Hepatocyte (in vitro differentiated cells): ENCODE data around the gene RPL22. TPM values are rescaled to one million over a fixed set of nuclear protein-coding genes. Genes with fewer than 3 reads are reported as not detected.

Experiments used
- DNase-seq: peaks from one replicate; pipeline ENCODE4 v3.0.0-alpha.2; 2016; ENCODE audit warnings: low spot score
- H2AFZ ChIP-seq: fragments of 200-600 bp; sonication (generic); 2 replicates; pipeline ENCODE4 v1.6.0; 2016; ENCODE audit warnings: antibody characterized with exemption, mild to moderate bottlenecking
- H3K27ac ChIP-seq: fragments of 200-600 bp; sonication (generic); 2 replicates; pipeline ENCODE4 v1.5.1; 2016; ENCODE audit warnings: mild to moderate bottlenecking
- H3K27me3 ChIP-seq: fragments of 200-600 bp; sonication (generic); 2 replicates; pipeline ENCODE4 v1.6.1; 2016
- H3K36me3 ChIP-seq: fragments of 200-600 bp; sonication (generic); replicated peaks from 2 replicates; pipeline ENCODE4 v1.5.1; 2016; ENCODE audit warnings: low read depth; ENCODE audit not compliant: insufficient read depth
- H3K4me1 ChIP-seq: fragments of 200-600 bp; sonication (generic); 2 replicates; pipeline ENCODE4 v1.5.1; 2016; ENCODE audit warnings: mild to moderate bottlenecking, moderate library complexity; ENCODE audit not compliant: insufficient read depth
- H3K4me2 ChIP-seq: fragments of 200-600 bp; sonication (generic); 2 replicates; pipeline ENCODE4 v1.6.0; 2016
- H3K4me3 ChIP-seq: fragments of 200-600 bp; sonication (generic); 2 replicates; pipeline ENCODE4 v1.5.1; 2016; ENCODE audit warnings: mild to moderate bottlenecking
- H3K79me2 ChIP-seq: fragments of 200-600 bp; sonication (generic); 2 replicates; pipeline ENCODE4 v1.6.0; 2017; ENCODE audit warnings: mild to moderate bottlenecking
- H3K9me2 ChIP-seq: fragments of 200-600 bp; sonication (generic); replicated peaks from 2 replicates; pipeline ENCODE4 v1.6.0; 2017; ENCODE audit warnings: mild to moderate bottlenecking; ENCODE audit not compliant: insufficient read depth
- H3K9me3 ChIP-seq: fragments of 200-600 bp; sonication (generic); 2 replicates; pipeline ENCODE4 v1.5.1; 2016; ENCODE audit warnings: low read depth, mild to moderate bottlenecking
- H4K20me1 ChIP-seq: fragments of 200-600 bp; sonication (generic); 2 replicates; pipeline ENCODE4 v1.6.0; 2016; ENCODE audit warnings: mild to moderate bottlenecking; ENCODE audit not compliant: insufficient read depth, poor library complexity, severe bottlenecking
- EZH2 ChIP-seq: fragments of 200-600 bp; sonication (generic); IDR thresholded peaks from 2 replicates; pipeline ENCODE4 v1.6.1; 2016; ENCODE audit warnings: antibody characterized with exemption, mild to moderate bottlenecking, borderline replicate concordance
- EZH2phosphoT487 ChIP-seq: fragments of 200-600 bp; sonication (generic); IDR thresholded peaks from one replicate; pipeline ENCODE4 v1.6.1; 2018; ENCODE audit warnings: antibody characterized with exemption, mild to moderate bottlenecking, low read depth, moderate library complexity; ENCODE audit not compliant: unreplicated experiment, severe bottlenecking
- WGBS: methylation state at CpG from one replicate; pipeline ENCODE4 v1.1.6; 2016; ENCODE audit warnings: low lambda C conversion rate; ENCODE audit errors: missing lambda C conversion rate; 5-methylcytosine and 5-hydroxymethylcytosine counted together
- polyA plus RNA-seq: library from polyadenylated mRNA; unstranded; fragments of >200 nt; fragmentation: Nextera tagmentation; extraction: Ambion mirVana; gene quantifications from 2 replicates; pipeline ENCODE4 v1.2.1, GENCODE V29; 2016
- total RNA-seq: library from RNA; depleted of rRNA; stranded (reverse); fragments of >200 nt; gene quantifications from 2 replicates; pipeline ENCODE4 v1.2.3, GENCODE V29; 2014
- TF ChIP-seq, protein P1 (sequence below): fragments of 200-600 bp; sonication (generic); IDR thresholded peaks from 2 replicates; pipeline ENCODE4 v1.5.1; 2016; ENCODE audit warnings: antibody characterized with exemption, mild to moderate bottlenecking; ENCODE audit not compliant: poor library complexity

Gene RPL22
- total and polyA plus RNA-seq, 2 experiments from 2014 or later, result 103 to 168 TPM

DNA sequence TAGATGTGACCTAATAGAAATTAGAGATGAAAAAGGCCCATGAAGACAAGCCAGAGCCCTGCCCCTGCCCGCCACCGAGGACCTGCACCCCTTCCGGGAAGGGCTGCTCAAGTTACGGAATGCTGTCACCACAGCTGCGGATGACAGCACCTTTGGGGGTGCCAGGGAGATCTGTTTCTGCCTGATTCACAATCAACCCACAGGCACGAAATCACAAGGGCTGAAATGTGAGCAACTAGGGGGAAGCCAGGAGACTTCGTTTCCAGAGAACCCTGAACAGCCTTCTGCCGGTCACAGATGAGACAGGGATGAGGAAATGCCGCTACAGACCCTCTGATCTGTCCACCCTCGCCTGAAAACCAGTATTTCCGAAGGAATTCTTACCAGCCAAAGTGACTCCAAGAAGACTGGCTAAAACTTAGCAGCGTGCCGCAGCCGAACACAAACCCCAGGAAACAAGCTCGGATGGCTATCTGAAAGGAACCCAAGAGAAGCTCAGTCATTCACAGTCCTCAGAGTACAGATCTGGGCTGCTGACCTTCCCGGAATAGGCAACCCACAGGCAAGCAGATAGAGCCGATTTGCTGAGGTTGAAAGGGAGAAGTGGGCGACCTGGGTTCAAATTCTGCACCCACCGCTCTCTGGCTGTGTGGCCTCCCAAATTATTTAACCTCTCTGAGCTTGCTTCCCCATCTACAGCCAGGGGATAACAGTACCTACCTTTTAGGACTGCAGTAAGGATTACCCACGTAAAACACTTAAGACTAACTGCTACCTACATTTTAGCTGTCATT is 35.3 kb upstream of the RPL22 start:
- H3K27ac ChIP-seq, result peak overlapping the region; percentile 55
- peaks cover 11% of the 10 kb centered on the region for H3K4me1 ChIP-seq
- TF ChIP-seq, protein P1, sequence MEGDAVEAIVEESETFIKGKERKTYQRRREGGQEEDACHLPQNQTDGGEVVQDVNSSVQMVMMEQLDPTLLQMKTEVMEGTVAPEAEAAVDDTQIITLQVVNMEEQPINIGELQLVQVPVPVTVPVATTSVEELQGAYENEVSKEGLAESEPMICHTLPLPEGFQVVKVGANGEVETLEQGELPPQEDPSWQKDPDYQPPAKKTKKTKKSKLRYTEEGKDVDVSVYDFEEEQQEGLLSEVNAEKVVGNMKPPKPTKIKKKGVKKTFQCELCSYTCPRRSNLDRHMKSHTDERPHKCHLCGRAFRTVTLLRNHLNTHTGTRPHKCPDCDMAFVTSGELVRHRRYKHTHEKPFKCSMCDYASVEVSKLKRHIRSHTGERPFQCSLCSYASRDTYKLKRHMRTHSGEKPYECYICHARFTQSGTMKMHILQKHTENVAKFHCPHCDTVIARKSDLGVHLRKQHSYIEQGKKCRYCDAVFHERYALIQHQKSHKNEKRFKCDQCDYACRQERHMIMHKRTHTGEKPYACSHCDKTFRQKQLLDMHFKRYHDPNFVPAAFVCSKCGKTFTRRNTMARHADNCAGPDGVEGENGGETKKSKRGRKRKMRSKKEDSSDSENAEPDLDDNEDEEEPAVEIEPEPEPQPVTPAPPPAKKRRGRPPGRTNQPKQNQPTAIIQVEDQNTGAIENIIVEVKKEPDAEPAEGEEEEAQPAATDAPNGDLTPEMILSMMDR, result no peak
- TF ChIP-seq EZH2 (no peak), EZH2phosphoT487 (no peak)
- H3K4me2 ChIP-seq, result peak overlapping the region; percentile 94
- H2AFZ ChIP-seq, result peak overlapping the region; percentile 33
- DNase-seq, result no peak
- H3K27me3 ChIP-seq, result peaks cover 7% of the 10 kb centered on the region
- H3K36me3 ChIP-seq, result no peaks in the 10 kb centered on the region
- H4K20me1 ChIP-seq, result no peaks in the 10 kb centered on the region
- WGBS, result 40% methylated on average over 20 of the region's 20 CpGs
- no peaks in the 10 kb centered on the region for H3K9me3 ChIP-seq
- peaks cover 32% of the 10 kb centered on the region for H3K79me2 ChIP-seq
- H3K9me2 ChIP-seq, result no peaks in the 10 kb centered on the region
- peak overlapping the region; percentile 81 for H3K4me3 ChIP-seq

DNA sequence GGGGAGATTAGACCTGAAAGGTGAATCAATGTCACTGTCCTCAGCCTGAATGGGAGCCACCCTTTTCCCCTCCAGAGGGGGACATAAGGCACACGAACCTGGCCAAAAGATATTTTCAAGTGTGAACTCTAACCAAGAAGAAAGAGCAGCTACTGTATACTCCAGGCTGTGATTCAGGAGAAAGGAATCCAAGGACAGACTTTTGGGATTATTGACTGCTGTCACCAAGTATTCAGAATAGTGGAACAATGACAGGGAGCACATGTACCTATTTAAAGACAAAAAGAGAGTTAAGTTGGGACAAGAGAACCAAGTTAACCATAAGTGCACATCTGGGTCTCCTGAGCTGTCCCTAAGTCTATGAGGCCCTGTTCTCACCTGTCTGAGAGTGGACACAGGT is 34.0 kb upstream of the RPL22 start:
- H3K9me3 ChIP-seq, result no peaks in the 10 kb centered on the region
- no peak overlapping the region for H3K4me2 ChIP-seq
- no peaks in the 10 kb centered on the region for H3K36me3 ChIP-seq
- TF ChIP-seq EZH2, result no peak
- TF ChIP-seq, protein P1, result no peak
- TF ChIP-seq EZH2phosphoT487, result no peak
- WGBS, result 86% methylated on average over 1 of the region's 1 CpG
- peaks cover 11% of the 10 kb centered on the region for H3K4me1 ChIP-seq
- no peak overlapping the region for H3K4me3 ChIP-seq
- H3K27ac ChIP-seq, result no peak overlapping the region
- no peaks in the 10 kb centered on the region for H4K20me1 ChIP-seq
- H3K79me2 ChIP-seq, result peaks cover 32% of the 10 kb centered on the region
- no peak overlapping the region for H2AFZ ChIP-seq
- no peak for DNase-seq
- H3K9me2 ChIP-seq, result no peaks in the 10 kb centered on the region
- peaks cover under 1% of the 10 kb centered on the region for H3K27me3 ChIP-seq

DNA sequence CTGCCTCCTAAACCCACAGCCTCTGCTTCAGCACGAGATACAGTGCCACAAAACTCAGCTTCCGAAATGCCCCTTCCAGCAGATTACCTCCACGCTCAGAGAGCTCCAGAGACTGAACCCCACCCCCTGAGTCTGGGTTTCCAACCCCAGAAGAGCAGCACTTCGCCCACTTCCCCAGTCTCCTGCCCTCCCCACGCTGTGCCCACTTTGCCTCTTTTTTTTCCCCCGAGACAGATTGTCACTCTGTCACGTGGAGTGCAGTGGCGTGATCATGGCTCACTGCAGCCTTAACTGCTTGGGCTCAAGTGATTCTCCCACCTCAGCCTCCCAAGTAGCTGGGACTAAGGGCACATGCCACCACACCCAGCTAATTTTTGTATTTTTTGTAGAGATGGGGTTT is 26.3 kb upstream of the RPL22 start:
- Histone ChIP-seq H3K36me3 (no peaks in the 10 kb centered on the region), H3K27me3 (no peaks in the 10 kb centered on the region)

More for the DNA sequence above, 26.3 kb upstream of the RPL22 start:
- WGBS, result 95% methylated on average over 8 of the region's 8 CpGs
- Histone ChIP-seq H3K4me3 (no peak overlapping the region), H4K20me1 (no peaks in the 10 kb centered on the region), H3K9me2 (no peaks in the 10 kb centered on the region), H3K4me1 (peaks cover 13% of the 10 kb centered on the region), H2AFZ (no peak overlapping the region), H3K79me2 (peaks cover 2% of the 10 kb centered on the region), H3K9me3 (no peaks in the 10 kb centered on the region), H3K27ac (peak overlapping the region; percentile 94), H3K4me2 (no peak overlapping the region)
- no peak for DNase-seq
- TF ChIP-seq, protein P1, result no peak
- TF ChIP-seq EZH2, result no peak
- TF ChIP-seq EZH2phosphoT487, result no peak
